ENCODE results near the gene CLSTN3.

The CLSTN3 gene

DNA sequence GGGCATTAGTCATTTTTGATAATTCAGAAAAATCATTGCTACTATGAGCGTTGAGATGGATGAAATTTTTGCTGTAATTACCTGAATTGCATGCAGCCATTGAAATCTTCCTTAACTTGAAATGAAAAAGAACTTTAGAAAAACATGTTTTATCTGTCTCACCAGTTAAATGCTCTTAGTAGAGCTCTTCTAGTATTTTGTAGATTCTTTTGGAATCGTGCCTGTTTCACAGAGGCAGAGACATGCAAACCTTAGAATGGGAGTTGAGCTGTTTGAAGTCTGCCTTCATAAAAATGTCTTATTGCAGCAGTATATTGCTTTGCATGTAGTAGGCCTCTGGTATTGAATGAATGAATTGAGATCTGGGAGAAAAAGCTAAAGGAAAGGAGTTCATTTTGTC, 63.5 kb downstream of the CLSTN3 start:
- DNase-seq: no peak

DNA sequence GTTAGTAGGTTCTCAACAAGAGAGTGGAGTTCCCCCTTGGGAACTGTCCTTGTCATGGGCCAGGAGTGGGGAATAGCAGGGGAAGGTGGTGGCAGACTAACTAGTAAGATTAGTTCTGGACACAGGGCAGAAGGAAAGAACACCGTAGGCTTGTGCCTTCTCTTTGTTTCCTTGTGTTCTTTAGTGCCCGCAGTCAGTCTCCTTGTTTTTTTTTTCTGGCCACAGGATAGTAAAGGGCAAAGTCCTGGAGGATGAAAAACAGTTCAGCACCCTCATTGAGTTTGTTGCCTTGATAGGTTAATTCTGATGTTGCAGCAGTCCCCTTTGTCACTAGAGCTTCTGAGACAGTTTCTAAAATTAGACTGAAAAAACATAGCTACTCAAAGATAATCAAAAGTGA, 67.7 kb downstream of the CLSTN3 start:
- no peak for DNase-seq

DNA sequence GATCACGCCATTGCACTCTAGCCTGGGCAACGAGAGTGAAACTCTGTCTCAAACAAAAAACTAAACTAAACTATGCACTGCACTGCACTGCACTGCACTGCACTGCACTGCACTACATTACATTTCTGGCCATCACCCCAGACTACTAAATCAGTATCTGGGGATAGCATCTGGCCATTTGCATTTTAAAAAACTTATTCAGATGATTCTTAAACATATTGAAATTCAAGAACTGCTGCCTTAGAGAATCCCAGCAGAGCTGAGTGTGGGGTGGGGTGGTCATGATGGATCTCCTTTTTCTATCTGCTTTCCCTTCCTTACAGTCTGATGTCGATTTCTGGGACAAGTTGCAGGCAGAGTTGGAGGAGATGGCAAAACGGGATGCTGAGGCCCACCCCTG, 72.9 kb downstream of the CLSTN3 start:
- DNase-seq: no peak

DNA sequence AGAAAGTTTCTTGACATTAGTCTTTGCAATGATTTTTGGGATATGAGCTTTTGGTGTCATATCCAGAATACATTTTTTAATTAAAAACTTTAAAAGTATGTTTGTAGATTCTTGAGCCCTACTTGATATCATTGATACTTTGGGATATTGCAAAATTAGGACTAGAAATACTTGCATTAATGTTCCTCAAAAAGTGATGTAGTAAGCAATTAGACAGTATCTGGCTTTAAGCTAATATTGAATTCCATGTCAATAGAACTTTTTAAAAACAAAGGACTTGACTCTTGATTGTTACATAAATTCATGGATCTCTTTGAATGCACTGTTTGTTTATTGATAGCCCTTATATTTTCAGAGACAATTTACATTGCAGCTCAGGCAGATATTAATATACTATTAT, 74.9 kb downstream of the CLSTN3 start:
- no peak for DNase-seq

DNA sequence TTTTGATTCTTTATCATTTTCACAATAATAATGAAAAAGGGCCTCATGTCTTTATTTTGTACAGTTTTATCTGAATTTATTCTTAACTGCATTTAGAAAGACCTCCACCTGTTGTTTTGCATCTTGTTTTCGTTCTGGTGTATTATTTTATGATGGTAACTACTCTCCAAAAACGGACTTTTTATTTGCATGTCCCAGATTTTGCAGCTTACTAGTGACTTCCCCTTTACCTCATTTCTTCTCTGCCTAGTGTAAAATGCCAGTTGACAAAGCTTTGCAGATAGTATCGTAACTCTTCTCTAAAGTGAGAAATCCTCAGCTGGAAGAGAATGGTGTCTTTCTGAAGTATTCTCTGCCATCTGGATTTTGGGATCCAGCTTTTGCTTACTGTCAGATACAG, 76.5 kb downstream of the CLSTN3 start:
- DNase-seq: no peak

DNA sequence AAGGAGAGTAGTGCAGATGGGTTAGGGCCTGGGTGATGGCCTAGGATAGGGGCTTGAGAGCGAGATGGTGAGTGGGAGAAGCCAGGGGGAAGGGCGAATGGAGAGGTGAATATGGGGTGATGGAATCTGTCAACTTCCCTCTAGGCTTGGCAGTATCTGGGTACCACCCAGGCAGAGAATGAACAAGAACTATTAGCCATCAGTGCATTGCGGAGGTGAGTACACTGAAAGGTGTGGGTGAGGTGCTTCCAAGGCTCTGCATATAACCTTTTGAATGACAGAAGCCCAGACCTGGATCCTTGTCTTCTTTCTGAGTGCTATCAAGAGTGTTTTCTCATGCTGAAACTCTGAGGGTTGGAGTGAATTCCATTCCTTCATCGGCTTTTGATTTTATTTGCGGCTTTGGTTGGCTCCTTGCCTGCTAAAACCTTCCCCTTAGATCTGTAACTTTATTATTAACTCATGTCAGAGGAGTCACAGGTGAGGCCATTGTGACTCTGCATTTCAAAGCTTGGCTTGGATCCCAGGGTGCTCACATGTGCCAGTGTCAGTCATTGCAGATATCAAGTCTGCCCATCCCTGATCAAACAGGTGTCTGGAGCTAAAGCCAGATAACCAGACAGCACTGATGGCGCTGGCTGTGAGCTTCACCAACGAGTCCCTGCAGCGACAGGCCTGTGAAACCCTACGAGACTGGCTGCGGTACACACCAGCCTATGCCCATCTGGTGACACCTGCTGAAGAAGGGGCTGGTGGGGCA, 77.9 kb downstream of the CLSTN3 start:
- DNase-seq: no peak

Measured in T1000 (cell line).